Rectal smooth muscle tissue (tissue), 1 donor: ENCODE measurements around the gene FERMT2.

ENCODE experiments used
- H3K27ac ChIP-seq: one replicate; pipeline ENCODE4 v1.7.0; 2013; ENCODE audit warnings: low read depth, low read length, inconsistent platforms
- H3K27me3 ChIP-seq: one replicate; pipeline ENCODE4 v1.7.0; 2013; ENCODE audit warnings: low read length; ENCODE audit not compliant: control insufficient read depth, insufficient read depth
- H3K36me3 ChIP-seq: one replicate; pipeline ENCODE4 v1.7.0; 2013; ENCODE audit warnings: low read length; ENCODE audit not compliant: control insufficient read depth, insufficient read depth
- H3K4me1 ChIP-seq: one replicate; pipeline ENCODE4 v1.7.0; 2013; ENCODE audit warnings: low read length; ENCODE audit not compliant: control insufficient read depth, insufficient read depth
- H3K4me3 ChIP-seq: one replicate; pipeline ENCODE4 v1.7.0; 2013; ENCODE audit warnings: low read length
- H3K9ac ChIP-seq: one replicate; pipeline ENCODE4 v1.7.0; 2013; ENCODE audit warnings: low read length

Gene FERMT2

GRCh38 chr14:52825085-52825484 lies 125.8 kb downstream of the FERMT2 start:
- Histone ChIP-seq H3K4me3 (no peak overlapping the region), H3K27me3 (no peaks in the 10 kb centered on the region), H3K4me1 (no peaks in the 10 kb centered on the region), H3K9ac (no peak overlapping the region), H3K36me3 (no peaks in the 10 kb centered on the region), H3K27ac (no peak overlapping the region)

- no peak overlapping the region for H3K4me3 ChIP-seq
- H3K27ac ChIP-seq = no peak overlapping the region
- no peaks in the 10 kb centered on the region for H3K4me1 ChIP-seq
- no peaks in the 10 kb centered on the region for H3K36me3 ChIP-seq
- H3K9ac ChIP-seq = no peak overlapping the region
- H3K27me3 ChIP-seq = no peaks in the 10 kb centered on the region
Observed at GRCh38 chr14:52824462-52824861, 126.4 kb downstream of the FERMT2 start.

GRCh38 chr14:52821805-52822250 lies 129.0 kb downstream of the FERMT2 start:
- Histone ChIP-seq H3K9ac (no peak overlapping the region), H3K4me3 (no peak overlapping the region), H3K4me1 (no peaks in the 10 kb centered on the region), H3K27ac (no peak overlapping the region), H3K27me3 (no peaks in the 10 kb centered on the region), H3K36me3 (no peaks in the 10 kb centered on the region)

- Histone ChIP-seq H3K27me3 (no peaks in the 10 kb centered on the region), H3K9ac (no peak overlapping the region), H3K4me3 (no peak overlapping the region), H3K4me1 (no peaks in the 10 kb centered on the region), H3K36me3 (no peaks in the 10 kb centered on the region), H3K27ac (no peak overlapping the region)
Observed at GRCh38 chr14:52808101-52808500, 142.7 kb downstream of the FERMT2 start.
